Hepatocyte (in vitro differentiated cells): ENCODE results near the gene PLEKHD1. TPM values are rescaled to one million over a fixed set of nuclear protein-coding genes. Genes with fewer than 3 reads are reported as not detected.

Experiments used
- DNase-seq: peaks from one replicate; pipeline ENCODE4 v3.0.0-alpha.2; 2016; ENCODE audit warnings: low spot score
- H2AFZ ChIP-seq: fragments of 200-600 bp; sonication (generic); 2 replicates; pipeline ENCODE4 v1.6.0; 2016; ENCODE audit warnings: antibody characterized with exemption, mild to moderate bottlenecking
- H3K27ac ChIP-seq: fragments of 200-600 bp; sonication (generic); 2 replicates; pipeline ENCODE4 v1.5.1; 2016; ENCODE audit warnings: mild to moderate bottlenecking
- H3K27me3 ChIP-seq: fragments of 200-600 bp; sonication (generic); 2 replicates; pipeline ENCODE4 v1.6.1; 2016
- H3K36me3 ChIP-seq: fragments of 200-600 bp; sonication (generic); replicated peaks from 2 replicates; pipeline ENCODE4 v1.5.1; 2016; ENCODE audit warnings: low read depth; ENCODE audit not compliant: insufficient read depth
- H3K4me1 ChIP-seq: fragments of 200-600 bp; sonication (generic); 2 replicates; pipeline ENCODE4 v1.5.1; 2016; ENCODE audit warnings: mild to moderate bottlenecking, moderate library complexity; ENCODE audit not compliant: insufficient read depth
- H3K4me2 ChIP-seq: fragments of 200-600 bp; sonication (generic); 2 replicates; pipeline ENCODE4 v1.6.0; 2016
- H3K4me3 ChIP-seq: fragments of 200-600 bp; sonication (generic); 2 replicates; pipeline ENCODE4 v1.5.1; 2016; ENCODE audit warnings: mild to moderate bottlenecking
- H3K79me2 ChIP-seq: fragments of 200-600 bp; sonication (generic); 2 replicates; pipeline ENCODE4 v1.6.0; 2017; ENCODE audit warnings: mild to moderate bottlenecking
- H3K9me2 ChIP-seq: fragments of 200-600 bp; sonication (generic); replicated peaks from 2 replicates; pipeline ENCODE4 v1.6.0; 2017; ENCODE audit warnings: mild to moderate bottlenecking; ENCODE audit not compliant: insufficient read depth
- H3K9me3 ChIP-seq: fragments of 200-600 bp; sonication (generic); 2 replicates; pipeline ENCODE4 v1.5.1; 2016; ENCODE audit warnings: low read depth, mild to moderate bottlenecking
- H4K20me1 ChIP-seq: fragments of 200-600 bp; sonication (generic); 2 replicates; pipeline ENCODE4 v1.6.0; 2016; ENCODE audit warnings: mild to moderate bottlenecking; ENCODE audit not compliant: insufficient read depth, poor library complexity, severe bottlenecking
- EZH2 ChIP-seq: fragments of 200-600 bp; sonication (generic); IDR thresholded peaks from 2 replicates; pipeline ENCODE4 v1.6.1; 2016; ENCODE audit warnings: antibody characterized with exemption, mild to moderate bottlenecking, borderline replicate concordance
- EZH2phosphoT487 ChIP-seq: fragments of 200-600 bp; sonication (generic); IDR thresholded peaks from one replicate; pipeline ENCODE4 v1.6.1; 2018; ENCODE audit warnings: antibody characterized with exemption, mild to moderate bottlenecking, low read depth, moderate library complexity; ENCODE audit not compliant: unreplicated experiment, severe bottlenecking
- WGBS: methylation state at CpG from one replicate; pipeline ENCODE4 v1.1.6; 2016; ENCODE audit warnings: low lambda C conversion rate; ENCODE audit errors: missing lambda C conversion rate; 5-methylcytosine and 5-hydroxymethylcytosine counted together
- polyA plus RNA-seq: library from polyadenylated mRNA; unstranded; fragments of >200 nt; fragmentation: Nextera tagmentation; extraction: Ambion mirVana; gene quantifications from 2 replicates; pipeline ENCODE4 v1.2.1, GENCODE V29; 2016
- total RNA-seq: library from RNA; depleted of rRNA; stranded (reverse); fragments of >200 nt; gene quantifications from 2 replicates; pipeline ENCODE4 v1.2.3, GENCODE V29; 2014
- TF ChIP-seq, protein P1 (sequence below): fragments of 200-600 bp; sonication (generic); IDR thresholded peaks from 2 replicates; pipeline ENCODE4 v1.5.1; 2016; ENCODE audit warnings: antibody characterized with exemption, mild to moderate bottlenecking; ENCODE audit not compliant: poor library complexity

Gene PLEKHD1
- total and polyA plus RNA-seq, 2 experiments from 2014 or later, result not detected

- 68% methylated on average over 4 of the region's 4 CpGs for WGBS
- Histone ChIP-seq H3K36me3 (no peaks in the 10 kb centered on the region), H4K20me1 (no peaks in the 10 kb centered on the region), H3K9me2 (no peaks in the 10 kb centered on the region), H3K4me2 (peak overlapping the region; percentile 13), H3K27me3 (no peaks in the 10 kb centered on the region), H3K4me3 (no peak overlapping the region), H3K27ac (no peak overlapping the region), H3K79me2 (no peaks in the 10 kb centered on the region), H3K9me3 (no peaks in the 10 kb centered on the region), H3K4me1 (peaks cover 7% of the 10 kb centered on the region), H2AFZ (no peak overlapping the region)
- peak; percentile 50 for DNase-seq
- TF ChIP-seq EZH2phosphoT487, result no peak
- no peak for TF ChIP-seq EZH2
- TF ChIP-seq, protein P1, sequence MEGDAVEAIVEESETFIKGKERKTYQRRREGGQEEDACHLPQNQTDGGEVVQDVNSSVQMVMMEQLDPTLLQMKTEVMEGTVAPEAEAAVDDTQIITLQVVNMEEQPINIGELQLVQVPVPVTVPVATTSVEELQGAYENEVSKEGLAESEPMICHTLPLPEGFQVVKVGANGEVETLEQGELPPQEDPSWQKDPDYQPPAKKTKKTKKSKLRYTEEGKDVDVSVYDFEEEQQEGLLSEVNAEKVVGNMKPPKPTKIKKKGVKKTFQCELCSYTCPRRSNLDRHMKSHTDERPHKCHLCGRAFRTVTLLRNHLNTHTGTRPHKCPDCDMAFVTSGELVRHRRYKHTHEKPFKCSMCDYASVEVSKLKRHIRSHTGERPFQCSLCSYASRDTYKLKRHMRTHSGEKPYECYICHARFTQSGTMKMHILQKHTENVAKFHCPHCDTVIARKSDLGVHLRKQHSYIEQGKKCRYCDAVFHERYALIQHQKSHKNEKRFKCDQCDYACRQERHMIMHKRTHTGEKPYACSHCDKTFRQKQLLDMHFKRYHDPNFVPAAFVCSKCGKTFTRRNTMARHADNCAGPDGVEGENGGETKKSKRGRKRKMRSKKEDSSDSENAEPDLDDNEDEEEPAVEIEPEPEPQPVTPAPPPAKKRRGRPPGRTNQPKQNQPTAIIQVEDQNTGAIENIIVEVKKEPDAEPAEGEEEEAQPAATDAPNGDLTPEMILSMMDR, result no peak
Observed at GRCh38 chr14:69501423-69501838, 16.9 kb downstream of the PLEKHD1 start.

- H3K27ac ChIP-seq, result no peak overlapping the region
- no peak overlapping the region for H2AFZ ChIP-seq
- no peak for DNase-seq
- TF ChIP-seq EZH2 (no peak), EZH2phosphoT487 (no peak)
- TF ChIP-seq, protein P1, result no peak
- H3K79me2 ChIP-seq, result no peaks in the 10 kb centered on the region
- no peaks in the 10 kb centered on the region for H3K9me3 ChIP-seq
- no peaks in the 10 kb centered on the region for H3K36me3 ChIP-seq
- no peaks in the 10 kb centered on the region for H4K20me1 ChIP-seq
- 72% methylated on average over 1 of the region's 1 CpG for WGBS
- H3K27me3 ChIP-seq, result no peaks in the 10 kb centered on the region
- no peak overlapping the region for H3K4me3 ChIP-seq
- H3K9me2 ChIP-seq, result no peaks in the 10 kb centered on the region
- no peak overlapping the region for H3K4me2 ChIP-seq
- peaks cover 7% of the 10 kb centered on the region for H3K4me1 ChIP-seq
Observed at GRCh38 chr14:69504775-69505174, 20.2 kb downstream of the PLEKHD1 start.

GRCh38 chr14:69505338-69506240 is 21.1 kb downstream of the PLEKHD1 start:
- Histone ChIP-seq H3K27me3 (no peaks in the 10 kb centered on the region), H3K36me3 (no peaks in the 10 kb centered on the region), H3K27ac (no peak overlapping the region), H4K20me1 (no peaks in the 10 kb centered on the region), H3K79me2 (no peaks in the 10 kb centered on the region), H3K4me3 (no peak overlapping the region), H3K4me1 (peaks cover 7% of the 10 kb centered on the region), H3K9me3 (no peaks in the 10 kb centered on the region), H3K4me2 (no peak overlapping the region), H2AFZ (no peak overlapping the region), H3K9me2 (no peaks in the 10 kb centered on the region)
- no peak for DNase-seq
- WGBS, result 78% methylated on average over 8 of the region's 8 CpGs
- TF ChIP-seq, protein P1, result no peak
- TF ChIP-seq EZH2 (no peak), EZH2phosphoT487 (no peak)
